HepG2 (cell line): ENCODE data around the gene RAB18. TPM values are rescaled to one million over a fixed set of nuclear protein-coding genes. Genes with fewer than 3 reads are reported as not detected.

Experiments
- CHD2 ChIP-seq: IDR thresholded peaks from 2 replicates; pipeline ENCODE4 v1.6.1; 2011; ENCODE audit warnings: low read depth, low read length, improper control_type of control experiment
- GTF2F1 ChIP-seq: fragments of 150-350 bp; IDR thresholded peaks from 2 replicates; pipeline ENCODE4 v1.6.1; 2014; ENCODE audit warnings: low read length
- HNRNPUL1 ChIP-seq: fragments of 200-400 bp; formaldehyde crosslinking; IDR thresholded peaks from 2 replicates; pipeline ENCODE4 v1.6.1; 2017; ENCODE audit warnings: low read depth, mild to moderate bottlenecking, low read length, moderate library complexity
- MYPOP ChIP-seq: sonication (generic); formaldehyde crosslinking; IDR thresholded peaks from 2 replicates; pipeline ENCODE4 v1.8.1; 2023; ENCODE audit warnings: mild to moderate bottlenecking, moderate library complexity, missing genetic modification reagents
- NFKB2 ChIP-seq: sonication (generic); formaldehyde crosslinking; IDR thresholded peaks from 2 replicates; pipeline ENCODE4 v1.4.0; 2020; ENCODE audit warnings: missing genetic modification reagents, borderline replicate concordance
- PLRG1 ChIP-seq: fragments of 450-650 bp; conservative IDR thresholded peaks from 2 replicates; pipeline ENCODE4 v1.6.1; 2016
- POLR2A ChIP-seq, 2 experiments: IDR thresholded peaks; 2 replicates each; pipeline ENCODE4 v1.6.1; 2011; ENCODE audit warnings: low read depth in 2 of 2, low read length in 2 of 2, mild to moderate bottlenecking in 1 of 2, moderate library complexity in 1 of 2; ENCODE audit not compliant: insufficient read depth in 1 of 2
- ZFP1 ChIP-seq: IDR thresholded peaks from 2 replicates; pipeline ENCODE4 v1.6.1; 2016
- ZNF225 ChIP-seq: sonication (generic); formaldehyde crosslinking; IDR thresholded peaks from 2 replicates; pipeline ENCODE4 v1.4.0; 2020; ENCODE audit warnings: mild to moderate bottlenecking, missing genetic modification reagents
- ZNF510 ChIP-seq: sonication (generic); formaldehyde crosslinking; IDR thresholded peaks from 2 replicates; pipeline ENCODE4 v1.4.0; 2020; ENCODE audit warnings: low read depth, mild to moderate bottlenecking, missing genetic modification reagents
- ZNF547 ChIP-seq: sonication (generic); formaldehyde crosslinking; IDR thresholded peaks from 2 replicates; pipeline ENCODE4 v1.5.1; 2020; ENCODE audit warnings: mild to moderate bottlenecking, missing genetic modification reagents
- ZNF776 ChIP-seq: sonication (generic); formaldehyde crosslinking; IDR thresholded peaks from 2 replicates; pipeline ENCODE4 v1.4.0; 2020; ENCODE audit warnings: mild to moderate bottlenecking, missing genetic modification reagents
- polyA plus RNA-seq, 8 experiments: library from polyadenylated mRNA; depleted of rRNA in 3 of 8; stranded (reverse) in 7 of 8; unstranded in 1 of 8; fragments of >200 nt; fragmentation: Illumina TruSeq in 4 of 8; extraction: Trizol in 4 of 8; gene quantifications; 2 replicates each; pipeline versions ENCODE4 v1.2.1 to v1.2.3, GENCODE V29; 2011 to 2016; ENCODE audit warnings: low read depth in 4 of 8, missing spikeins in 1 of 8, mixed read lengths in 1 of 8; ENCODE audit not compliant: insufficient read depth in 1 of 8
- total RNA-seq, 5 experiments: library from RNA; depleted of rRNA; stranded (reverse); fragments of >200 nt; fragmentation: Illumina TruSeq; extraction: Trizol; gene quantifications; 2 replicates each; pipeline ENCODE4 v1.2.3, GENCODE V29; 2016; ENCODE audit warnings: low read depth in 1 of 5
- TF ChIP-seq, protein P1 (sequence below): sonication (generic); formaldehyde crosslinking; IDR thresholded peaks from 2 replicates; pipeline ENCODE4 v1.4.0; 2020; ENCODE audit warnings: mild to moderate bottlenecking, missing genetic modification reagents
- TF ChIP-seq, protein P2 (sequence below): sonication (generic); formaldehyde crosslinking; IDR thresholded peaks from 2 replicates; pipeline ENCODE4 v1.5.1; 2020; ENCODE audit warnings: missing genetic modification reagents, mild to moderate bottlenecking, borderline replicate concordance
- TF ChIP-seq, protein P3 (sequence below): sonication (generic); formaldehyde crosslinking; IDR thresholded peaks from 2 replicates; pipeline ENCODE4 v1.4.0; 2020; ENCODE audit warnings: missing genetic modification reagents
- TF ChIP-seq, protein P4 (sequence below): sonication (generic); formaldehyde crosslinking; IDR thresholded peaks from 2 replicates; pipeline ENCODE4 v1.4.0; 2020; ENCODE audit warnings: missing genetic modification reagents, low read depth, mild to moderate bottlenecking, borderline replicate concordance
- TF ChIP-seq, protein P5 (sequence below): sonication (generic); formaldehyde crosslinking; IDR thresholded peaks from 2 replicates; pipeline ENCODE4 v1.4.0; 2020; ENCODE audit warnings: missing genetic modification reagents
- TF ChIP-seq, protein P6 (sequence below): sonication (generic); formaldehyde crosslinking; conservative IDR thresholded peaks from 2 replicates; pipeline ENCODE4 v1.8.0; 2022; ENCODE audit warnings: missing genetic modification reagents

Gene RAB18
- total and polyA plus RNA-seq, 2 of the 13 experiments (the other 11 are each of a cell fraction or from before 2014, with no cell fraction given): 22.3 to 69.1 TPM

GRCh38 chr10:27504007-27504807 lies at the start of gene RAB18 (continued):
- TF ChIP-seq MYPOP (CRISPR knock-in tag) (peak; percentile 76), ZNF225 (CRISPR knock-in tag) (0 out of 2 replicates have a peak, but pooled peaks have one; percentile 18), PLRG1 (no peak), NFKB2 (CRISPR knock-in tag) (peak; percentile 94; the same call in 1 of the 2 replicates), ZFP1 (CRISPR knock-in tag) (no peak; the same call in 1 of the 2 replicates), POLR2A (IDR thresholded peaks at IDR 0.05; ENCODE audit: insufficient read depth in 1 of 2, low read depth in 2 of 2, low read length in 2 of 2) (peak; percentile 92 to 94), ZNF547 (CRISPR knock-in tag) (peak; percentile 52; the same call in 1 of the 2 replicates), CHD2 (no peak), ZNF510 (CRISPR knock-in tag) (peak; percentile 78; the same call in 1 of the 2 replicates), ZNF776 (CRISPR knock-in tag) (peak; percentile 67; the same call in 1 of the 2 replicates), GTF2F1 (no peak), HNRNPUL1 (no peak)
- TF ChIP-seq, protein P1, sequence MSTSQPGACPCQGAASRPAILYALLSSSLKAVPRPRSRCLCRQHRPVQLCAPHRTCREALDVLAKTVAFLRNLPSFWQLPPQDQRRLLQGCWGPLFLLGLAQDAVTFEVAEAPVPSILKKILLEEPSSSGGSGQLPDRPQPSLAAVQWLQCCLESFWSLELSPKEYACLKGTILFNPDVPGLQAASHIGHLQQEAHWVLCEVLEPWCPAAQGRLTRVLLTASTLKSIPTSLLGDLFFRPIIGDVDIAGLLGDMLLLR (CRISPR knock-in tag): no peak; the same call in 1 of the 2 replicates
- TF ChIP-seq, protein P2, sequence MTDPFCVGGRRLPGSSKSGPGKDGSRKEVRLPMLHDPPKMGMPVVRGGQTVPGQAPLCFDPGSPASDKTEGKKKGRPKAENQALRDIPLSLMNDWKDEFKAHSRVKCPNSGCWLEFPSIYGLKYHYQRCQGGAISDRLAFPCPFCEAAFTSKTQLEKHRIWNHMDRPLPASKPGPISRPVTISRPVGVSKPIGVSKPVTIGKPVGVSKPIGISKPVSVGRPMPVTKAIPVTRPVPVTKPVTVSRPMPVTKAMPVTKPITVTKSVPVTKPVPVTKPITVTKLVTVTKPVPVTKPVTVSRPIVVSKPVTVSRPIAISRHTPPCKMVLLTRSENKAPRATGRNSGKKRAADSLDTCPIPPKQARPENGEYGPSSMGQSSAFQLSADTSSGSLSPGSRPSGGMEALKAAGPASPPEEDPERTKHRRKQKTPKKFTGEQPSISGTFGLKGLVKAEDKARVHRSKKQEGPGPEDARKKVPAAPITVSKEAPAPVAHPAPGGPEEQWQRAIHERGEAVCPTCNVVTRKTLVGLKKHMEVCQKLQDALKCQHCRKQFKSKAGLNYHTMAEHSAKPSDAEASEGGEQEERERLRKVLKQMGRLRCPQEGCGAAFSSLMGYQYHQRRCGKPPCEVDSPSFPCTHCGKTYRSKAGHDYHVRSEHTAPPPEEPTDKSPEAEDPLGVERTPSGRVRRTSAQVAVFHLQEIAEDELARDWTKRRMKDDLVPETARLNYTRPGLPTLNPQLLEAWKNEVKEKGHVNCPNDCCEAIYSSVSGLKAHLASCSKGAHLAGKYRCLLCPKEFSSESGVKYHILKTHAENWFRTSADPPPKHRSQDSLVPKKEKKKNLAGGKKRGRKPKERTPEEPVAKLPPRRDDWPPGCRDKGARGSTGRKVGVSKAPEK (CRISPR knock-in tag): no peak; the same call in 1 of the 2 replicates
- TF ChIP-seq, protein P3, sequence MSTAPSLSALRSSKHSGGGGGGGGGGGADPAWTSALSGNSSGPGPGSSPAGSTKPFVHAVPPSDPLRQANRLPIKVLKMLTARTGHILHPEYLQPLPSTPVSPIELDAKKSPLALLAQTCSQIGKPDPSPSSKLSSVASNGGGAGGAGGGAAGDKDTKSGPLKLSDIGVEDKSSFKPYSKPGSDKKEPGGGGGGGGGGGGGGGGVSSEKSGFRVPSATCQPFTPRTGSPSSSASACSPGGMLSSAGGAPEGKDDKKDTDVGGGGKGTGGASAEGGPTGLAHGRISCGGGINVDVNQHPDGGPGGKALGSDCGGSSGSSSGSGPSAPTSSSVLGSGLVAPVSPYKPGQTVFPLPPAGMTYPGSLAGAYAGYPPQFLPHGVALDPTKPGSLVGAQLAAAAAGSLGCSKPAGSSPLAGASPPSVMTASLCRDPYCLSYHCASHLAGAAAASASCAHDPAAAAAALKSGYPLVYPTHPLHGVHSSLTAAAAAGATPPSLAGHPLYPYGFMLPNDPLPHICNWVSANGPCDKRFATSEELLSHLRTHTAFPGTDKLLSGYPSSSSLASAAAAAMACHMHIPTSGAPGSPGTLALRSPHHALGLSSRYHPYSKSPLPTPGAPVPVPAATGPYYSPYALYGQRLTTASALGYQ: peak; percentile 67; the same call in 1 of the 2 replicates
- TF ChIP-seq, protein P4, sequence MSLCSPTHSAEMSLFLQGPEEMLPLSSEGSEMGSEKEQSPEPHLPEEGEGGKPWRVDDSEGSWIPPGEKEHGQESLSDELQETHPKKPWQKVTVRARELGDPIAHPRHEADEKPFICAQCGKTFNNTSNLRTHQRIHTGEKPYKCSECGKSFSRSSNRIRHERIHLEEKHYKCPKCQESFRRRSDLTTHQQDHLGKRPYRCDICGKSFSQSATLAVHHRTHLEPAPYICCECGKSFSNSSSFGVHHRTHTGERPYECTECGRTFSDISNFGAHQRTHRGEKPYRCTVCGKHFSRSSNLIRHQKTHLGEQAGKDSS (CRISPR knock-in tag): peak; percentile 87; the same call in 1 of the 2 replicates
- TF ChIP-seq, protein P5, sequence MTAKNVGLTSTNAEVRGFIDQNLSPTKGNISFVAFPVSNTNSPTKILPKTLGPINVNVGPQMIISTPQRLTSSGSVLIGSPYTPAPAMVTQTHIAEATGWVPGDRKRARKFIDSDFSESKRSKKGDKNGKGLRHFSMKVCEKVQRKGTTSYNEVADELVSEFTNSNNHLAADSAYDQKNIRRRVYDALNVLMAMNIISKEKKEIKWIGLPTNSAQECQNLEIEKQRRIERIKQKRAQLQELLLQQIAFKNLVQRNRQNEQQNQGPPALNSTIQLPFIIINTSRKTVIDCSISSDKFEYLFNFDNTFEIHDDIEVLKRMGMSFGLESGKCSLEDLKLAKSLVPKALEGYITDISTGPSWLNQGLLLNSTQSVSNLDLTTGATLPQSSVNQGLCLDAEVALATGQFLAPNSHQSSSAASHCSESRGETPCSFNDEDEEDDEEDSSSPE: peak; percentile 18; the same call in 1 of the 2 replicates
- TF ChIP-seq, protein P6, sequence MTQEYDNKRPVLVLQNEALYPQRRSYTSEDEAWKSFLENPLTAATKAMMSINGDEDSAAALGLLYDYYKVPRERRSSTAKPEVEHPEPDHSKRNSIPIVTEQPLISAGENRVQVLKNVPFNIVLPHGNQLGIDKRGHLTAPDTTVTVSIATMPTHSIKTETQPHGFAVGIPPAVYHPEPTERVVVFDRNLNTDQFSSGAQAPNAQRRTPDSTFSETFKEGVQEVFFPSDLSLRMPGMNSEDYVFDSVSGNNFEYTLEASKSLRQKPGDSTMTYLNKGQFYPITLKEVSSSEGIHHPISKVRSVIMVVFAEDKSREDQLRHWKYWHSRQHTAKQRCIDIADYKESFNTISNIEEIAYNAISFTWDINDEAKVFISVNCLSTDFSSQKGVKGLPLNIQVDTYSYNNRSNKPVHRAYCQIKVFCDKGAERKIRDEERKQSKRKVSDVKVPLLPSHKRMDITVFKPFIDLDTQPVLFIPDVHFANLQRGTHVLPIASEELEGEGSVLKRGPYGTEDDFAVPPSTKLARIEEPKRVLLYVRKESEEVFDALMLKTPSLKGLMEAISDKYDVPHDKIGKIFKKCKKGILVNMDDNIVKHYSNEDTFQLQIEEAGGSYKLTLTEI (CRISPR knock-in tag): no peak
